K562 (cell line): Measurements from ENCODE around the gene NEIL1. TPM values are rescaled to one million over a fixed set of nuclear protein-coding genes. Genes with fewer than 3 reads are reported as not detected.

Experiments
- ATAC-seq: fragments of 200-7000 bp; cut with Tn5 transposase; 3 replicates; pipeline ENCODE4 v1.9.1; 2020; ENCODE audit warnings: moderate library complexity
- BruUV-seq: library from RNA; stranded (reverse); fragments of 400-500 nt; replicated peaks from 2 replicates; lab custom pipeline; 2021; lab: Mats Ljungman, UMichigan
- CTCF ChIA-PET: fragments of 300-600 bp; formaldehyde crosslinking; extraction: SDS; loops from one replicate; lab custom pipeline; 2021; ENCODE audit warnings: low intra/inter-chr PET ratio; lab: Yijun Ruan, JAX
- POLR2A ChIA-PET: fragments of 300-600, 350-650 bp; sonication (Branson Sonifier 250); formaldehyde crosslinking; extraction: SDS; loops from one replicate; lab custom pipeline; 2021; ENCODE audit warnings: antibody characterized with exemption, inconsistent platforms; lab: Yijun Ruan, JAX
- DNase-seq, 4 experiments: peaks; one replicate each; pipeline versions ENCODE4 v3.0.0 to v3.0.0-alpha.2; 2011 to 2018; ENCODE audit warnings: low spot score in 3 of 4, mixed read lengths in 3 of 4; ENCODE audit errors: extremely low read depth in 1 of 4
- FAIRE-seq: peaks from 2 replicates; lab custom pipeline; 2011; peaks lifted over from hg19 to GRCh38; lab: Jason Lieb, UNC
- H2AFZ ChIP-seq: 2 replicates; pipeline ENCODE4 v1.6.0; 2011; ENCODE audit warnings: low read depth, low read length, control low read depth, inconsistent platforms
- H3K27ac ChIP-seq: fragments of 200-600 bp; 3 replicates; pipeline ENCODE4 v1.8.0; 2011; ENCODE audit warnings: low read depth, mild to moderate bottlenecking, control low read depth, inconsistent platforms, low read length, moderate library complexity, mixed read lengths; ENCODE audit errors: extremely low read depth
- H3K27me3 ChIP-seq, 2 experiments: fragments of 300-600 bp in 1 of 2; 2 replicates in 1 of 2; 3 replicates in 1 of 2; pipeline versions ENCODE4 v1.6.0 to v1.8.0; 2011; ENCODE audit warnings: inconsistent platforms in 2 of 2, low read length in 2 of 2, mild to moderate bottlenecking in 1 of 2, mixed read lengths in 1 of 2, moderate library complexity in 1 of 2; ENCODE audit not compliant: control insufficient read depth in 2 of 2, insufficient read depth in 2 of 2
- H3K36me3 ChIP-seq: fragments of 300-600 bp; 3 replicates; pipeline ENCODE4 v1.8.0; 2011; ENCODE audit warnings: mild to moderate bottlenecking, low read length, inconsistent platforms; ENCODE audit not compliant: control insufficient read depth, insufficient read depth
- H3K4me1 ChIP-seq, 2 experiments: fragments of 200-600 bp in 1 of 2; replicated peaks in 1 of 2; 2 replicates in 1 of 2; 3 replicates in 1 of 2; pipeline versions ENCODE4 v1.5.1 to v1.8.0; 2011; ENCODE audit warnings: inconsistent platforms in 2 of 2, low read length in 2 of 2, mild to moderate bottlenecking in 1 of 2, mixed read lengths in 1 of 2, moderate library complexity in 1 of 2; ENCODE audit not compliant: control insufficient read depth in 2 of 2, insufficient read depth in 2 of 2
- H3K4me2 ChIP-seq: 2 replicates; pipeline ENCODE4 v1.6.1; 2011; ENCODE audit warnings: low read length, control low read depth, inconsistent platforms, mixed read lengths; ENCODE audit not compliant: insufficient read depth
- H3K4me3 ChIP-seq: fragments of 200-600 bp; sonication (generic), shearing (Covaris generic); 2 replicates; pipeline ENCODE4 v1.5.1; 2016; ENCODE audit warnings: control low read depth, inconsistent platforms
- H3K79me2 ChIP-seq: fragments of 200-600 bp; 3 replicates; pipeline ENCODE4 v1.8.0; 2011; ENCODE audit warnings: low read length, inconsistent platforms; ENCODE audit not compliant: control insufficient read depth, insufficient read depth
- H3K9ac ChIP-seq, 2 experiments: 2 replicates each; pipeline versions ENCODE4 v1.6.0 to v1.6.1; 2011; ENCODE audit warnings: low read depth in 2 of 2, low read length in 2 of 2, control low read depth in 1 of 2, inconsistent platforms in 1 of 2, mild to moderate bottlenecking in 1 of 2, mixed read lengths in 1 of 2; ENCODE audit not compliant: insufficient read depth in 1 of 2
- H3K9me1 ChIP-seq: one replicate; pipeline ENCODE4 v1.6.0; 2011; ENCODE audit warnings: inconsistent platforms, mild to moderate bottlenecking, low read length, moderate library complexity; ENCODE audit not compliant: control insufficient read depth, insufficient read depth
- H3K9me3 ChIP-seq: replicated peaks from 2 replicates; pipeline ENCODE4 v1.5.1; 2011; ENCODE audit warnings: low read depth, low read length, inconsistent platforms; ENCODE audit not compliant: control insufficient read depth, insufficient read depth
- H4K20me1 ChIP-seq: replicated peaks from 2 replicates; pipeline ENCODE4 v1.6.1; 2011; ENCODE audit warnings: low read length, inconsistent platforms, mixed read lengths; ENCODE audit not compliant: control insufficient read depth, insufficient read depth
- FOSL1 ChIP-seq: fragments of 200-800 bp; sonication (Bioruptor generic); conservative IDR thresholded peaks from 2 replicates; pipeline ENCODE4 v1.6.1; 2016; ENCODE audit warnings: missing genetic modification characterization, missing compliant biosample characterization
- HDGF ChIP-seq: fragments of 450-650 bp; IDR thresholded peaks from 2 replicates; pipeline ENCODE4 v1.6.1; 2016
- L3MBTL2 ChIP-seq: fragments of 450-650 bp; IDR thresholded peaks from 2 replicates; pipeline ENCODE4 v1.6.1; 2016; ENCODE audit warnings: mild to moderate bottlenecking, moderate library complexity
- NCOA1 ChIP-seq: fragments of 450-650 bp; IDR thresholded peaks from 2 replicates; pipeline ENCODE4 v1.6.1; 2016; ENCODE audit warnings: low read depth
- WHSC1 ChIP-seq: IDR thresholded peaks from one replicate; pipeline ENCODE4 v1.6.1; 2012; ENCODE audit warnings: low read length, control low read depth, inconsistent platforms
- WGBS: fragments of 100-300 bp; shearing (Covaris generic); methylation state at CpG from one replicate; pipeline ENCODE4 v1.1.6; 2016; ENCODE audit warnings: low coverage, mixed read lengths; ENCODE audit not compliant: insufficient coverage; ENCODE audit errors: missing lambda C conversion rate; 5-methylcytosine and 5-hydroxymethylcytosine counted together
- in situ Hi-C: fragments of 300-500 bp; cut with MboI; formaldehyde crosslinking; loops from 4 replicates; pipeline ENCODE4 v1.15.0; 2018; ENCODE audit warnings: inconsistent platforms, mixed read lengths
- intact Hi-C: fragments of 100-400 bp; cut with micrococcal nuclease; formaldehyde crosslinking; loops from 2 replicates; pipeline ENCODE4 v1.14.2; 2022
- polyA plus RNA-seq, 8 experiments: library from polyadenylated mRNA; depleted of rRNA in 4 of 8; stranded (reverse) in 5 of 8; unstranded in 3 of 8; fragments of >200 nt; fragmentation: Nextera tagmentation in 2 of 8; fragmentation: Illumina TruSeq in 1 of 8; extraction: Ambion mirVana in 2 of 8; extraction: Trizol in 1 of 8; gene quantifications; 2 replicates each; pipeline versions ENCODE4 v1.2.1 to v1.2.3, GENCODE V29; 2011 to 2014; ENCODE audit warnings: inconsistent platforms in 1 of 8, missing spikeins in 1 of 8
- total RNA-seq, 7 experiments: library from RNA; depleted of rRNA in 6 of 7; stranded (reverse); fragments of >200 nt in 6 of 7; fragmentation: Illumina TruSeq in 2 of 7; extraction: Trizol in 2 of 7; gene quantifications; 2 replicates each; pipeline versions ENCODE4 v1.2.1 to v1.2.3, GENCODE V29; 2011 to 2021; ENCODE audit warnings: low replicate concordance in 1 of 7
- TF ChIP-seq, protein P1 (sequence below), 3 experiments: fragments of 200-800 bp in 1 of 3; sonication (Bioruptor generic) in 1 of 3; sonication (generic) in 1 of 3; formaldehyde crosslinking in 1 of 3; IDR thresholded peaks; 2 replicates each; pipeline versions ENCODE4 v1.6.1 to v1.8.0; 2016 to 2022; ENCODE audit warnings: mild to moderate bottlenecking in 2 of 3, missing compliant biosample characterization in 2 of 3, missing genetic modification characterization in 2 of 3, missing genetic modification reagents in 1 of 3
- TF ChIP-seq, protein P2 (sequence below): fragments of 450-650 bp; IDR thresholded peaks from 2 replicates; pipeline ENCODE4 v1.6.1; 2016; ENCODE audit warnings: antibody characterized with exemption
- TF ChIP-seq, protein P3 (sequence below), 2 experiments: IDR thresholded peaks; 2 replicates each; pipeline ENCODE4 v1.6.1; 2011; ENCODE audit warnings: borderline replicate concordance in 1 of 2, control low read depth in 1 of 2, low read depth in 1 of 2, low read length in 1 of 2, mild to moderate bottlenecking in 1 of 2, mixed read lengths in 1 of 2, moderate library complexity in 1 of 2; ENCODE audit not compliant: insufficient read depth in 1 of 2, insufficient read length in 1 of 2, poor library complexity in 1 of 2, severe bottlenecking in 1 of 2; ENCODE audit errors: extremely low read depth in 1 of 2
- TF ChIP-seq, protein P4 (sequence below): sonication (generic); formaldehyde crosslinking; IDR thresholded peaks from 2 replicates; pipeline ENCODE4 v1.8.0; 2022; ENCODE audit warnings: missing genetic modification reagents, mild to moderate bottlenecking, borderline replicate concordance
- TF ChIP-seq, protein P5 (sequence below), 2 experiments: fragments of 450-650 bp; IDR thresholded peaks; 2 replicates each; pipeline ENCODE4 v1.6.1; 2018; ENCODE audit warnings: mild to moderate bottlenecking in 2 of 2, low read depth in 1 of 2; ENCODE audit not compliant: partially characterized antibody in 2 of 2

The NEIL1 gene
- total and polyA plus RNA-seq, 9 of the 15 experiments (the other 6 are each of a cell fraction or from before 2014, with no cell fraction given), result 0.14 to 4.3 (median 2.4) TPM

DNA sequence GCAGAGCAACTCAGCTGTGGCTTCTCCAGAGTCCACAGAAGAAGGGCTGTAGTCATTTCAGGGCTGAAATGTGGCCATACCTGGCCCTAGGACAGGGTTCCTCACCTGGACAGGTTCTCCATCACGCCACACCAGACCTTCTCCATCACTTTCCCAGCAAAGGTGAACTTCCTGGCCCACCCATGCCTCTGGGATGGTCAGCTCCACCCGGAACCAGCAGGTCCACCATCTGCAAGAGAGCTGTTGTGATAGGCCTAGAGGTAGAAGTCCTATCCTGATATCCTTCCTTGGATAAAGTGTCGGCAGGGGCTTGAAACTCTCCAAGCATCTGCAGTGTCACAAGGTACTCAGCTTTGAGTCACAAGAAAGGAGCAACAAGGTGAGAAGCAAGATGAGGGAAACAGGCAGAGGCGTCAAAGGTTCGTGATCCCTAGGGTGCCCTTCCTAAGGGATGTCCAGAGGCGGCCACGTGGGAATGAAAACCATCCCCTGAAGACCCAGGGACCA lies 20.6 kb downstream of the NEIL1 start:
- Histone ChIP-seq H3K36me3 (peaks cover 78% of the 10 kb centered on the region), H3K4me3 (peak overlapping the region; percentile 96), H3K9ac (peak overlapping the region; percentile 57 to 98; a peak in 2 of 4 replicates), H4K20me1 (peaks cover 10% of the 10 kb centered on the region), H3K27ac (peak overlapping the region; percentile 96; the same call in 1 of the 3 replicates), H3K27me3 (no peaks in the 10 kb centered on the region)
- intact Hi-C loops (no loop called here), in situ Hi-C loops (loop anchor here (5.0 kb wide), 1 partner anchor 310 kb away; no protein-coding TSS in a partner anchor)
- ChIA-PET POLR2A (interaction anchor here (0.6 to 2.5 kb wide), 20 partner anchors 12 to 327 kb away, joined by 3 to 36 read pairs (median 4); partner anchors contain the start of gene SNUPN), CTCF (interaction anchor here (1.6 kb wide), 1 partner anchor 273 kb away, joined by 9 read pairs; the partner anchor contains the start of gene IMP3)
- no peak for DNase-seq
- TF ChIP-seq HDGF (peak; percentile 73; the same call in 1 of the 2 replicates), FOSL1 (tag) (no peak), L3MBTL2 (peak; percentile 71), WHSC1 (no peak), NCOA1 (no peak)
- TF ChIP-seq, protein P1, sequence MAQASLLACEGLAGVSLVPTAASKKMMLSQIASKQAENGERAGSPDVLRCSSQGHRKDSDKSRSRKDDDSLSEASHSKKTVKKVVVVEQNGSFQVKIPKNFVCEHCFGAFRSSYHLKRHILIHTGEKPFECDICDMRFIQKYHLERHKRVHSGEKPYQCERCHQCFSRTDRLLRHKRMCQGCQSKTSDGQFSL (CRISPR knock-in tag; IDR thresholded peaks at IDR 0.05), result no peak
- TF ChIP-seq, protein P1 (tag; IDR thresholded peaks at IDR 0.05), result no peak
- TF ChIP-seq, protein P2, sequence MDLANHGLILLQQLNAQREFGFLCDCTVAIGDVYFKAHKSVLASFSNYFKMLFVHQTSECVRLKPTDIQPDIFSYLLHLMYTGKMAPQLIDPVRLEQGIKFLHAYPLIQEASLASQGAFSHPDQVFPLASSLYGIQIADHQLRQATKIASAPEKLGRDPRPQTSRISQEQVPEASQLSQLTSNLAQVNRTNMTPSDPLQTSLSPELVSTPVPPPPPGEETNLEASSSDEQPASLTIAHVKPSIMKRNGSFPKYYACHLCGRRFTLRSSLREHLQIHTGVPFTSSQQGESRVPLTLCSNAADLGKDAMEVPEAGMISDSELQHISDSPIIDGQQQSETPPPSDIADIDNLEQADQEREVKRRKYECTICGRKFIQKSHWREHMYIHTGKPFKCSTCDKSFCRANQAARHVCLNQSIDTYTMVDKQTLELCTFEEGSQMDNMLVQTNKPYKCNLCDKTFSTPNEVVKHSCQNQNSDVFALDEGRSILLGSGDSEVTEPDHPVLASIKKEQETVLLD, result no peak
- TF ChIP-seq, protein P3, sequence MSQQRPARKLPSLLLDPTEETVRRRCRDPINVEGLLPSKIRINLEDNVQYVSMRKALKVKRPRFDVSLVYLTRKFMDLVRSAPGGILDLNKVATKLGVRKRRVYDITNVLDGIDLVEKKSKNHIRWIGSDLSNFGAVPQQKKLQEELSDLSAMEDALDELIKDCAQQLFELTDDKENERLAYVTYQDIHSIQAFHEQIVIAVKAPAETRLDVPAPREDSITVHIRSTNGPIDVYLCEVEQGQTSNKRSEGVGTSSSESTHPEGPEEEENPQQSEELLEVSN (IDR thresholded peaks at IDR 0.05; ENCODE audit: borderline replicate concordance in 1 of 2, extremely low read depth in 1 of 2, insufficient read depth in 1 of 2, insufficient read length in 1 of 2, low read depth in 1 of 2, low read length in 1 of 2, poor library complexity in 1 of 2, severe bottlenecking in 1 of 2), result peak in 1 of 2 experiments; percentile 21
- TF ChIP-seq, protein P4, sequence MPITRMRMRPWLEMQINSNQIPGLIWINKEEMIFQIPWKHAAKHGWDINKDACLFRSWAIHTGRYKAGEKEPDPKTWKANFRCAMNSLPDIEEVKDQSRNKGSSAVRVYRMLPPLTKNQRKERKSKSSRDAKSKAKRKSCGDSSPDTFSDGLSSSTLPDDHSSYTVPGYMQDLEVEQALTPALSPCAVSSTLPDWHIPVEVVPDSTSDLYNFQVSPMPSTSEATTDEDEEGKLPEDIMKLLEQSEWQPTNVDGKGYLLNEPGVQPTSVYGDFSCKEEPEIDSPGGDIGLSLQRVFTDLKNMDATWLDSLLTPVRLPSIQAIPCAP (CRISPR knock-in tag), result 0 out of 2 replicates have a peak, but pooled peaks have one; percentile 47
- TF ChIP-seq, protein P5, sequence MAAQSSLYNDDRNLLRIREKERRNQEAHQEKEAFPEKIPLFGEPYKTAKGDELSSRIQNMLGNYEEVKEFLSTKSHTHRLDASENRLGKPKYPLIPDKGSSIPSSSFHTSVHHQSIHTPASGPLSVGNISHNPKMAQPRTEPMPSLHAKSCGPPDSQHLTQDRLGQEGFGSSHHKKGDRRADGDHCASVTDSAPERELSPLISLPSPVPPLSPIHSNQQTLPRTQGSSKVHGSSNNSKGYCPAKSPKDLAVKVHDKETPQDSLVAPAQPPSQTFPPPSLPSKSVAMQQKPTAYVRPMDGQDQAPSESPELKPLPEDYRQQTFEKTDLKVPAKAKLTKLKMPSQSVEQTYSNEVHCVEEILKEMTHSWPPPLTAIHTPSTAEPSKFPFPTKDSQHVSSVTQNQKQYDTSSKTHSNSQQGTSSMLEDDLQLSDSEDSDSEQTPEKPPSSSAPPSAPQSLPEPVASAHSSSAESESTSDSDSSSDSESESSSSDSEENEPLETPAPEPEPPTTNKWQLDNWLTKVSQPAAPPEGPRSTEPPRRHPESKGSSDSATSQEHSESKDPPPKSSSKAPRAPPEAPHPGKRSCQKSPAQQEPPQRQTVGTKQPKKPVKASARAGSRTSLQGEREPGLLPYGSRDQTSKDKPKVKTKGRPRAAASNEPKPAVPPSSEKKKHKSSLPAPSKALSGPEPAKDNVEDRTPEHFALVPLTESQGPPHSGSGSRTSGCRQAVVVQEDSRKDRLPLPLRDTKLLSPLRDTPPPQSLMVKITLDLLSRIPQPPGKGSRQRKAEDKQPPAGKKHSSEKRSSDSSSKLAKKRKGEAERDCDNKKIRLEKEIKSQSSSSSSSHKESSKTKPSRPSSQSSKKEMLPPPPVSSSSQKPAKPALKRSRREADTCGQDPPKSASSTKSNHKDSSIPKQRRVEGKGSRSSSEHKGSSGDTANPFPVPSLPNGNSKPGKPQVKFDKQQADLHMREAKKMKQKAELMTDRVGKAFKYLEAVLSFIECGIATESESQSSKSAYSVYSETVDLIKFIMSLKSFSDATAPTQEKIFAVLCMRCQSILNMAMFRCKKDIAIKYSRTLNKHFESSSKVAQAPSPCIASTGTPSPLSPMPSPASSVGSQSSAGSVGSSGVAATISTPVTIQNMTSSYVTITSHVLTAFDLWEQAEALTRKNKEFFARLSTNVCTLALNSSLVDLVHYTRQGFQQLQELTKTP (IDR thresholded peaks at IDR 0.05; ENCODE audit: low read depth in 1 of 2, partially characterized antibody in 2 of 2), result no peak
- TF ChIP-seq, all 486 proteins: peak for 4
- H2AFZ ChIP-seq, result peak overlapping the region; percentile 88; the same call in 1 of the 2 replicates
- no peaks in the 10 kb centered on the region for H3K9me3 ChIP-seq
- WGBS, result 34% methylated on average over 7 of the region's 7 CpGs
- FAIRE-seq, result no peak
- H3K9me1 ChIP-seq, result no peaks in the 10 kb centered on the region
- peaks cover 12 to 15% of the 10 kb centered on the region in 2 experiments; a peak in 4 of 5 replicates for H3K4me1 ChIP-seq
- peak overlapping the region; percentile 94 for H3K4me2 ChIP-seq
- ATAC-seq, result no peak
- no TSS peak for BruUV-seq
- peaks cover 26% of the 10 kb centered on the region for H3K79me2 ChIP-seq
